GM18909 (cell line): ENCODE measurements around the gene RECQL5.
"Not testable (repeated sequence)": the region's sequence is repeated elsewhere in the genome, so short reads cannot be mapped to it uniquely, and the experiment has no call there.

Source experiments
- ATAC-seq: cut with Tn5 transposase; IDR thresholded peaks from one replicate; pipeline ENCODE4 v1.9.1; 2021; ENCODE audit warnings: mild to moderate bottlenecking; ENCODE audit not compliant: unreplicated experiment, poor library complexity

RECQL5 gene

GRCh38 chr17:75581121-75581725, 85.7 kb downstream of the RECQL5 start:
- ATAC-seq = not testable (repeated sequence)
